HG03097 (cell line): ENCODE measurements around the gene SYN1.
A peak's percentile ranks its signal among the peaks of the same experiment; 100 is the strongest.

ENCODE experiments used
- ATAC-seq: cut with Tn5 transposase; IDR thresholded peaks from one replicate; pipeline ENCODE4 v1.9.1; 2021; ENCODE audit not compliant: unreplicated experiment, low FRiP score

The SYN1 gene

GRCh38 chrX:47574547-47575301 lies 44.9 kb downstream of the SYN1 start:
- no peak for ATAC-seq

GRCh38 chrX:47574076-47574546 lies 45.5 kb downstream of the SYN1 start:
- ATAC-seq = no peak

- ATAC-seq = no peak
Observed at GRCh38 chrX:47573341-47574075, 46.1 kb downstream of the SYN1 start.

- no peak for ATAC-seq
Observed at GRCh38 chrX:47572773-47573340, 46.8 kb downstream of the SYN1 start.

- no peak for ATAC-seq
Observed at GRCh38 chrX:47571896-47572295, 47.8 kb downstream of the SYN1 start.

GRCh38 chrX:47571215-47571614 lies 48.4 kb downstream of the SYN1 start:
- no peak for ATAC-seq

- ATAC-seq = no peak
Observed at GRCh38 chrX:47570794-47571193, 48.9 kb downstream of the SYN1 start.

GRCh38 chrX:47568656-47569295 lies 50.9 kb downstream of the SYN1 start:
- no peak for ATAC-seq

- ATAC-seq = no peak
Observed at GRCh38 chrX:47566841-47567240, 52.8 kb downstream of the SYN1 start.

- ATAC-seq = no peak
Observed at GRCh38 chrX:47564438-47565085, 55.1 kb downstream of the SYN1 start.

GRCh38 chrX:47563801-47564315 lies 55.8 kb downstream of the SYN1 start:
- ATAC-seq = no peak

- ATAC-seq = no peak
Observed at GRCh38 chrX:47562615-47563243, 56.9 kb downstream of the SYN1 start.

GRCh38 chrX:47561659-47562151 lies 58.0 kb downstream of the SYN1 start:
- no peak for ATAC-seq

- peak; percentile 77 for ATAC-seq
Observed at GRCh38 chrX:47560934-47561658, 58.6 kb downstream of the SYN1 start, which contains the start of gene ARAF. TSS of gene ARAF (plus strand) at chrX:47561205. CDS start at chrX:47562968, 1,763 bp downstream.

GRCh38 chrX:47560179-47560933 lies 59.3 kb downstream of the SYN1 start:
- peak; percentile 1 for ATAC-seq

- ATAC-seq = no peak
Observed at GRCh38 chrX:47558436-47558835, 61.2 kb downstream of the SYN1 start.

GRCh38 chrX:47556045-47556623 lies 63.5 kb downstream of the SYN1 start:
- ATAC-seq = peak; percentile 76

- ATAC-seq = no peak
Observed at GRCh38 chrX:47543496-47543895, 76.2 kb downstream of the SYN1 start.
